GM18873 (cell line): Measurements from ENCODE around the gene TSTD2.
"Not testable (repeated sequence)": the region's sequence is repeated elsewhere in the genome, so short reads cannot be mapped to it uniquely, and the experiment has no call there.

Source experiments
- ATAC-seq: cut with Tn5 transposase; IDR thresholded peaks from one replicate; pipeline ENCODE4 v1.9.1; 2021; ENCODE audit warnings: mild to moderate bottlenecking, moderate library complexity, moderate number of reproducible peaks; ENCODE audit not compliant: unreplicated experiment, low FRiP score

TSTD2 gene

GRCh38 chr9:97593960-97594359, 39.2 kb downstream of the TSTD2 start:
- no peak for ATAC-seq

DNA sequence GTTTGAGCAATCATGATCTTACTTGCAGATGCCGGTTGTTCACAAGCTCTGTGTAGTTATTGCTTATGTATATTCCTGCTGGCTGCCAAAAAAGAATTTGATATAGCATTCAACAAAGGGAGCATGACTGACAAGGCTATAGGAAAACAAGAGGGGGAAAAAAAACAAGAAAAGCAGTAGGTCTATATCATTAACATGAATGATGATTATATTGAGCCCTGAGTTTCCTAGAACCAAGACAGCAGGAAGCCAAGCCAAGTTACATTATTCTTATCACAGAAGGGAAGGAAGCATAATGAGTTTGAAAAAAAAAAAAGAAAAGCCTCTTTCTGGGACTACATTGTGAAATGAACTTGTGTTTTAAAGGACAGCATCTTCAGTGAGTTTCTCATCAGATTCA, 41.0 kb downstream of the TSTD2 start:
- no peak for ATAC-seq

- no peak for ATAC-seq
Observed at GRCh38 chr9:97591535-97591934, 41.6 kb downstream of the TSTD2 start.

DNA sequence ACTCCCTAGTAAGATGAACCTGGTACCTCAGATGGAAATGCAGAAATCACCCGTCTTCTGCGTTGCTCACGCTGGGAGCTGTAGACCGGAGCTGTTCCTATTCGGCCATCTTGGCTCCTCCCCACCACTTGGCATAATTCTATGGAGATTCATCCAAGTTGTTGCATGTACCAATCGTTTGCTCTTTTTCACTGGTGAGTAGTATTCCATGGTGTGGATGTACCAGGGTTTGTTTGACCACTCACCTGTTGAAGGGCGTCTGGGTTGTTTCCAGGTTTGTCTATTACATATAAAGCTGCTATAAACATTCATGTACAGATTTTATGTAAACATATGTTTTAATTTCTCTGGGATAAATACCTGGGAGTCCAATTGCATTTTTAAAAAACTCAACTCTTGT, 46.3 kb downstream of the TSTD2 start:
- ATAC-seq, result not testable (repeated sequence)

- ATAC-seq, result not testable (repeated sequence)
Observed at GRCh38 chr9:97584778-97585177, 48.4 kb downstream of the TSTD2 start.

DNA sequence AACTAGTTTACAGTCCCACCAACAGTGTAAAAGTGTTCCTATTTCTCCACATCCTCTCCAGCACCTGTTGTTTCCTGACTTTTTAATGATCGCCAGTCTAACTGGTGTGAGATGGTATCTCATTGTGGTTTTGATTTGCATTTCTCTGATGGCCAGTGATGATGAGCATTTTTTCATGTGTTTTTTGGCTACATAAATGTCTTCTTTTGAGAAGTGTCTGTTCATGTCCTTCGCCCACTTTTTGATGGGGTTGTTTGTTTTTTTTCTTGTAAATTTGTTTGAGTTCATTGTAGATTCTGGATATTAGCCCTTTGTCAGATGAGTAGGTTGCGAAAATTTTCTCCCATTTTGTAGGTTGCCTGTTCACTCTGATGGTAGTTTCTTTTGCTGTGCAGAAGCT, 51.6 kb downstream of the TSTD2 start:
- not testable (repeated sequence) for ATAC-seq

DNA sequence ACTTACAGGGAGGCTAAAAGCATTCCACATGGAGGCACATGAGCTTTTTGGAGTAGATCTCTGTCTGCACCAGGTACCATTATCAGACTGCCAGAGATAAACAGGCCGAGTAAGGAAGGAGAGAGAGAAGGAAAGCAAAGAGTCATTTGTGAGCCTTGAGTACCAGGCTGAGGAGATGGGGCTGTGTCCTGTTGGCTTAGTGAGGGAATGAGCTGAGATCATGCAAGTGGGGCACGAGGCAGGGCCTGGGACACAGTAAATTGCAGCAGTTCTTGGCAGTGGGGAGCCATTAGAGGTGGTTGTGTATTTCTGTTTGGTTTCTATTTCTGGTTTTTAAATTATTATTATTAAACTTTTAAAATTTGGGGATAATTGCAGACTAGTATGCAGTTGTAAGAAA, 53.3 kb downstream of the TSTD2 start:
- no peak for ATAC-seq

- ATAC-seq, result no peak
Observed at GRCh38 chr9:97578846-97579245, 54.3 kb downstream of the TSTD2 start.

GRCh38 chr9:97577051-97577450, 56.1 kb downstream of the TSTD2 start:
- ATAC-seq, result no peak

- ATAC-seq, result no peak
Observed at GRCh38 chr9:97575673-97576200, 57.4 kb downstream of the TSTD2 start.

DNA sequence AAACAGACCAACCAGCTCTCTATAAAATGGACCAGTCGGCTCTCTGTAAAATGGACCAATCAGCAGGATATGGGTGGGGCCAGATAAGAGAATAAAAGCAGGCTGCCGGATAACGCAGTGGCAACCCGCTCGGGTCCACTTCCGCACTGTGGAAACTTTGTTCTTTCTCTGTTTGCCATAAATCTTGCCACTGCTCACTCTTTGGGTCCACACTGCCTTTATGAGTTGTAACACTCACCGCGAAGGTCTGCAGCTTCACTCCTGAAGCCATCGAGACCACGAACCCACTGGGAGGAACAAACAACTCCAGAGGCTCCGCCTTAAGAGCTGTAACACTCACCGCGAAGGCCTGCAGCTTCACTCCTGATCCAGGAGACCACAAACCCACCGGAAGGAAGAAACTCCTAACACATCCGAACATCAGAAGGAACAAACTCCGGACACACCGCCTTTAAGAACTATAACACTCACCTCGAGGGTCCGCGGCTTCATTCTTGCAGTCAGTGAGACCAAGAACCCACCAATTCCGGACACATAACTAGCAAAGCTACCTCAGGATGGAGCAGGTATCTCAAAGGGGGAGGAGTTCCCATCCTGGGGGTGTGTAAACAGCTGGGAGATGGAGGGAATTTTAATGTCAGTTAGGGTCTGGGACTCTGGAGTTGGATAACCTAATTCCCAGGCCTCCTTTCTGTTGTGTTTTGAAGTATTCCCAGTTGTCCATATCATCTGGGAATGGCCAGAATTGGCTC, 58.1 kb downstream of the TSTD2 start:
- not testable (repeated sequence) for ATAC-seq

DNA sequence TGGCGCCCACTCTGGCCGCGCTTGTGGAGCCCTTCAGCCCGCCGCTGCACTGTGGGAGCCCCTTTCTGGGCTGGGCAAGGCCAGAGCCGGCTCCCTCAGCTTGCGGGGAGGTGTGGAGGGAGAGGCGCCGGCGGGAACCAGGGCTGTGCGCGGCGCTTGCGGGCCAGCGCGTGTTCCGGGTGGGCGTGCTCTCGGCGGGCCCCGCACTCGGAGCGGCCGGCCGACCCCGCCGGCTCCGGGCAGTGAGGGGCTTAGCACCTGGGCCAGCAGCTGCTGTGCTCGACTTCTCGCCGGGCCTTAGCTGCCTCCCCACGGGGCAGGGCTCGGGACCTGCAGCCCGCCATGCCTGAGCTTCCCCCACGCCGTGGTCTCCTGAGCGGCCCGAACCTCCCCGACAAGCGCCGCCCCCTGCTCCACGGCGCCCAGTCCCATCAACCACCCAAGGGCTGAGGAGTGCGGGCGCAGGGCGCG, 59.0 kb downstream of the TSTD2 start:
- not testable (repeated sequence) for ATAC-seq

- ATAC-seq, result no peak
Observed at GRCh38 chr9:97573482-97574073, 59.6 kb downstream of the TSTD2 start.

DNA sequence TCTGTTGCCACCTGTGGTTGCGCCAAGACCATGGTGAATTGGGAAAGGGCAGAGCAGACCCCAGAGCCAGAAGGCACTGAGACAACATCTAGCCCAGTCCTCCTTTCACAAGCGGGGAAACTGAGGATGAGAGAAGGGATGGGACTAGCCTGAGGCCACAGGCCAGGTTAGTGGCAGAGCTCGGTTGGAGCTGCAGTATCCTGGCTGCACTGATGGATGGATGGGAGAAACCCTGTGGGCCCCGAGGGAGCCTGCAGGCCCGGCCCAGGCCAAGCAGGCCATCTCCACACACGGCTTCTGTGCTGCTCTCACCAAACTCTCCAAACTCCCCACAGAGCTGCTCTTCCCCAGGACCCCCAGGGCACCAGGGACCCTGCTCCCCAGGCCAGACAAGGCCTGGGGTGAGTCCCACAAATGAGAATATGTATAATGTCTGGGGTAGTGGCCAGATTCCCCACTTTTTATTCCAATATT, 60.2 kb downstream of the TSTD2 start:
- ATAC-seq, result no peak

- no peak for ATAC-seq
Observed at GRCh38 chr9:97572196-97572891, 60.8 kb downstream of the TSTD2 start.

DNA sequence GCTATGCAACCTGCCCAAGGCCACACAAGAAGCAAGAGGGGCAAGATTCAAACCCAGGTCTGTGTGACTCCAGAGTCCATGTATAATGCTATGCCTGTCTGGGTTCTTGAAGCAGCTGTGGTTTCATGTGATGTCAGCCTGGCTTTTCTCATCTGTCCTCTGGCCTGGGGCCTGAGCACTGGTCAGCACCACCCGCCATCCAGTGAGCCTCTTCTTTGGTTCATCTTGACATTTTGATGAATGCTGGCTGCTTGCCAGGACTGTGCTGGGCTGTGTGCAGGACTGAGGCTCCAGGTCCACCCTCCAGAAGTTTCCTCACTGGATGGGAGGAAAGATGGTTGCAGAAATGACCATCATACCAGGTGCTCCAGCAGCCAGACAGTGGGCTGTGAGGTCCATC, 61.5 kb downstream of the TSTD2 start:
- no peak for ATAC-seq

DNA sequence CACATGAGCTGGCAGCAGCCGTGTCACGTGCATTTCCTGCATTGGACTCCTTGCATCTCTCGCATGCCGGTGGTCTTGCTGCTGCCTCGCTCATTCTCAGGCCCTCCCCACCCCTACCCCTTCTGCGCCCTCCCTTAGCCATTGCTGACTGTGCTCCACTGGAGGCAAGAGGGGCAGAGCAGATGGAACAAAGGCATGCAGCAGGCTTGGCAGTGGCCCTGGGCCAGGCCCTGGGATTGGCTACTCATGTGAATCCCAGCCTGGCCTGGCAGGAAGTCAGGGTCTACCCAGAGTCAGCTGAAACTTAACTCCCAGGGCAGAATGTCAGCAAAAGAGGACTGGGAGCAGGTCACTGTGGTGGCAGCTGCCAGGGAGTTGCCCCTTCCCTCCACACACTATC, 62.3 kb downstream of the TSTD2 start:
- no peak for ATAC-seq

DNA sequence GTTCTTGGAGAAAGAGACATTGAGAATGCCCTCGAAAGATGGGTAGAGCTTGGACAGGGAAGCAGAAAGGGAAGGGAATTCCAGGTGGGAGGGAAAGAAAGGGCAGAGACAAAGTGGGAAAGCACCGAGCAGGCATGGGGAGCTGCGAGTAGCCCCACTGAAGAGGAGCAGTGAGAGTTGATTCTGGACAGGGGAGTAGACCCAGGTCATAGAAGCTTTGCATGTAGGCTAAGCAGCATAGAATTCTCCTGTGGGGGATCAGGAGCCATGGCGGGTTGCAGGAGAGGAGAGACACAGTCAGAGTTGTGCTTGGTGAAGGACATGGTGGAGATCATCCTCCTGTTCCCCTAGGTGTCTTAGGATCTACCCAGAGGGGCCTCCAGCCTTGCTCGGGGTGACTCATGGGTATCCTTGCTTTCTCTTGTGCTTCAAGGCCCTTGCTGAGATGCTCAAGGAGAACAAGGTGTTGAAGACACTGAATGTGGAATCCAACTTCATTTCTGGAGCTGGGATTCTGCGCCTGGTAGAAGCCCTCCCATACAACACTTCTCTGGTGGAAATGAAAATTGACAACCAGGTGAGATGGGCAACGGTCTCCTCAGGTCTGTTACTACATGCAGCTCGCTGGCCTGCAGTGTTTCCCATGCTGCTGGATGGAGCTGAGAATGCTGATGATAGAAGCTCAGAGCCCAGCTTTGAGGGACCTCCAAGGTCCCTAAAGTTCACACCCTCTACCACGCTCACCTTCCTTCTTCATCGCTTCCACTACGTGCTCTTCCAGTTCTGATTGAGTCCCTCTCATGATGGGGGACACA, 64.5 kb downstream of the TSTD2 start:
- no peak for ATAC-seq

DNA sequence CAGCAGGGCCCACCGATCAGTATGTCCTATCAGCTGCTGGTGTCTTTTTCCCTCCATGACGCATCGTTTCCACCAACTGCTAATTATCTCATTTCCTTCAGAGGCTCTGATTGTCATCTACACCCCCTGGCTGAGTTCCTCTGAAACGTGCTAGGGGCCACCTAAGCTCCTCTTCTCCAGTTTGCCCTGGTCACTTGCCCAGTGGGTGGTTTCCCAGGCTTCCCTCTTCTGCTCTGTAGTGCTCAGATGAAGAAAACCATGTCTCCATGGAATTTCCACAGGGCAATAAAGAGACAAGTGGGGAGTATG, 65.3 kb downstream of the TSTD2 start:
- no peak for ATAC-seq

GRCh38 chr9:97567182-97567893, 65.8 kb downstream of the TSTD2 start:
- ATAC-seq, result no peak
